Liver (tissue), 9 donors: ENCODE measurements around the gene SMOC2. TPM values are rescaled to one million over a fixed set of nuclear protein-coding genes. Genes with fewer than 3 reads are reported as not detected.

Experiments used
- DNase-seq: peaks from one replicate; pipeline ENCODE4 v3.0.0-alpha.2; 2017; ENCODE audit warnings: low spot score
- H3K27ac ChIP-seq, 2 donors: one replicate each; pipeline ENCODE4 v1.7.0; 2013; ENCODE audit warnings: inconsistent platforms in 2 of 2, low read length in 2 of 2, control low read depth in 1 of 2, low read depth in 1 of 2, mild to moderate bottlenecking in 1 of 2
- H3K27me3 ChIP-seq, 4 donors: one replicate each; pipeline versions ENCODE4 v1.6.1 to v1.7.0; 2013; ENCODE audit warnings: low read length in 3 of 4, inconsistent platforms in 1 of 4, mild to moderate bottlenecking in 1 of 4, moderate library complexity in 1 of 4; ENCODE audit not compliant: control insufficient read depth in 4 of 4, insufficient read depth in 4 of 4
- H3K36me3 ChIP-seq, 4 donors: one replicate each; pipeline versions ENCODE4 v1.6.1 to v1.7.0; 2013; ENCODE audit warnings: low read length in 3 of 4, mild to moderate bottlenecking in 3 of 4, low read depth in 1 of 4, moderate library complexity in 1 of 4; ENCODE audit not compliant: control insufficient read depth in 4 of 4, insufficient read depth in 3 of 4
- H3K4me1 ChIP-seq, 4 donors: one replicate each; pipeline versions ENCODE4 v1.6.1 to v1.7.0; 2013; ENCODE audit warnings: low read length in 3 of 4, mild to moderate bottlenecking in 3 of 4, moderate library complexity in 1 of 4; ENCODE audit not compliant: control insufficient read depth in 4 of 4, insufficient read depth in 4 of 4
- H3K4me3 ChIP-seq, 3 donors: one replicate each; pipeline versions ENCODE4 v1.6.1 to v1.7.0; 2013; ENCODE audit warnings: low read length in 3 of 3, control low read depth in 1 of 3, low read depth in 1 of 3, mild to moderate bottlenecking in 1 of 3
- H3K9ac ChIP-seq, 2 donors: one replicate each; pipeline ENCODE4 v1.7.0; 2013; ENCODE audit warnings: low read length in 2 of 2, mild to moderate bottlenecking in 2 of 2, moderate library complexity in 2 of 2, control low read depth in 1 of 2, low read depth in 1 of 2
- H3K9me3 ChIP-seq, 4 donors: one replicate each; pipeline versions ENCODE4 v1.6.1 to v1.7.0; 2013; ENCODE audit warnings: low read length in 3 of 4; ENCODE audit not compliant: control insufficient read depth in 4 of 4
- EGR1 ChIP-seq, 2 donors: IDR thresholded peaks; 2 replicates each; pipeline ENCODE4 v1.6.1; 2016 to 2018; ENCODE audit warnings: antibody characterized with exemption in 2 of 2, low read depth in 2 of 2
- FOXA1 ChIP-seq: IDR thresholded peaks from 2 replicates; pipeline ENCODE4 v1.6.1; 2016; ENCODE audit warnings: antibody characterized with exemption
- FOXA2 ChIP-seq: IDR thresholded peaks from 2 replicates; pipeline ENCODE4 v1.6.1; 2016; ENCODE audit warnings: antibody characterized with exemption
- GABPA ChIP-seq, 2 donors: IDR thresholded peaks in 1 of 2; conservative IDR thresholded peaks in 1 of 2; 2 replicates each; pipeline ENCODE4 v1.6.1; 2016; ENCODE audit warnings: antibody characterized with exemption in 2 of 2, mild to moderate bottlenecking in 1 of 2, moderate library complexity in 1 of 2
- HNF4A ChIP-seq, 2 donors: conservative IDR thresholded peaks; 2 replicates each; pipeline ENCODE4 v1.6.1; 2016; ENCODE audit warnings: antibody characterized with exemption in 2 of 2, mild to moderate bottlenecking in 2 of 2
- HNF4G ChIP-seq: IDR thresholded peaks from 2 replicates; pipeline ENCODE4 v1.6.1; 2016; ENCODE audit warnings: antibody characterized with exemption
- JUND ChIP-seq, 2 donors: IDR thresholded peaks; 2 replicates each; pipeline ENCODE4 v1.6.1; 2016; ENCODE audit warnings: antibody characterized with exemption in 2 of 2
- NR2F2 ChIP-seq: IDR thresholded peaks from 2 replicates; pipeline ENCODE4 v1.6.1; 2016; ENCODE audit warnings: antibody characterized with exemption
- RAD21 ChIP-seq, 2 donors: IDR thresholded peaks; 2 replicates each; pipeline ENCODE4 v1.6.1; 2016; ENCODE audit warnings: antibody characterized with exemption in 2 of 2, mild to moderate bottlenecking in 2 of 2
- RXRA ChIP-seq, 2 donors: IDR thresholded peaks; 2 replicates each; pipeline ENCODE4 v1.6.1; 2017 to 2018; ENCODE audit warnings: antibody characterized with exemption in 2 of 2, mild to moderate bottlenecking in 1 of 2
- SP1 ChIP-seq: IDR thresholded peaks from 2 replicates; pipeline ENCODE4 v1.6.1; 2018; ENCODE audit warnings: antibody characterized with exemption, mild to moderate bottlenecking
- TAF1 ChIP-seq: conservative IDR thresholded peaks from 2 replicates; pipeline ENCODE4 v1.6.1; 2016; ENCODE audit warnings: antibody characterized with exemption, mild to moderate bottlenecking
- YY1 ChIP-seq: IDR thresholded peaks from 2 replicates; pipeline ENCODE4 v1.6.1; 2016; ENCODE audit warnings: antibody characterized with exemption, mild to moderate bottlenecking
- WGBS: extraction: QIAGEN DNeasy Blood & Tissue Kit; methylation state at CpG from one replicate; pipeline ENCODE4 v1.1.7; 2013; 5-methylcytosine and 5-hydroxymethylcytosine counted together
- polyA plus RNA-seq, 2 donors: library from polyadenylated mRNA; stranded (reverse) in 1 of 2; unstranded in 1 of 2; fragments of 200-250 nt in 1 of 2; fragments of >200 nt in 1 of 2; fragmentation: Nextera tagmentation in 1 of 2; extraction: Ambion mirVana in 1 of 2; gene quantifications; one replicate each; pipeline versions ENCODE4 v1.2.1 to v1.2.3, GENCODE V29; 2013 to 2015
- total RNA-seq, 2 donors: library from RNA; depleted of rRNA; stranded (reverse); fragments of >200 nt; gene quantifications; one replicate each; pipeline ENCODE4 v1.2.3, GENCODE V29; 2014
- TF ChIP-seq, protein P1 (sequence below): IDR thresholded peaks from 2 replicates; pipeline ENCODE4 v1.6.1; 2016; ENCODE audit warnings: antibody characterized with exemption
- TF ChIP-seq, protein P2 (sequence below): fragments of 150-350 bp; IDR thresholded peaks from 2 replicates; pipeline ENCODE4 v1.5.1; 2017; ENCODE audit warnings: improper control_type of control experiment, low read depth, low read length; ENCODE audit not compliant: missing input control
- TF ChIP-seq, protein P3 (sequence below): IDR thresholded peaks from 2 replicates; pipeline ENCODE4 v1.6.1; 2016; ENCODE audit warnings: antibody characterized with exemption
- TF ChIP-seq, protein P4 (sequence below): IDR thresholded peaks from 2 replicates; pipeline ENCODE4 v1.6.1; 2016; ENCODE audit warnings: antibody characterized with exemption, mild to moderate bottlenecking
- TF ChIP-seq, protein P5 (sequence below): IDR thresholded peaks from 2 replicates; pipeline ENCODE4 v1.6.1; 2016; ENCODE audit warnings: antibody characterized with exemption
- donor health status: healthy.
- donor health status: healthy.
- donor health status: healthy.
- donor health status: healthy.
- donor health status: healthy.

SMOC2 gene
- total and polyA plus RNA-seq, 4 donors, result 0.23 to 1.9 (median 1.1) TPM

DNA sequence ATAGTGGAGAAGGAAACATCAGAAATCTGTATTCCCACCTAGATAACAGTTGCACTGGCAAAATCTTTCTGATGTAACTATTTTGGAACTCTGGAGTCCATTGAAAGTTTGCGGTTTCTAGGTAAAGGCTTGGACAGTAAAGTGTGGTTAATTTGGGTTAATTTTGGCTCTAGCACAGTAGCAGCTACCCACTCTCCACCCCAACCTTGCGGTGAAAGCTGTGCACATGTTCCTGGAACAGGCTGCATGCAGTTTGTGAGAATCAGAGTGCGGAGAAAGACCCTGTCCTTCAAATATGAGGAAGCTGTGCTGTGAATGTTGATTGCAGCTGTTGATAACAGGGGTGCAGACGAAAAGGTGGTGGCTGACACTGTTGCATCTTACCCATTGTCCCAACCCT, 38.4 kb downstream of the SMOC2 start:
- Histone ChIP-seq H3K9ac (no peak overlapping the region), H3K36me3 (no peaks in the 10 kb centered on the region), H3K27me3 (no peaks in the 10 kb centered on the region), H3K27ac (no peak overlapping the region), H3K4me3 (no peak overlapping the region), H3K9me3 (peaks cover 0 to 6% (median 0%) of the 10 kb centered on the region in 4 donors), H3K4me1 (peaks cover 0 to 2% (median 0%) of the 10 kb centered on the region in 4 donors)
- no peak for DNase-seq
- TF ChIP-seq HNF4A (conservative IDR thresholded peaks at IDR 0.05) (no peak), FOXA1 (no peak), EGR1 (IDR thresholded peaks at IDR 0.05; ENCODE audit: low read depth in 2 of 2) (no peak), GABPA (IDR thresholded peaks at IDR 0.05 in 1 of 2, conservative IDR thresholded peaks at IDR 0.05 in 1 of 2) (no peak), NR2F2 (no peak), RAD21 (IDR thresholded peaks at IDR 0.05) (no peak), TAF1 (no peak), YY1 (no peak), SP1 (no peak), HNF4G (no peak), JUND (IDR thresholded peaks at IDR 0.05) (no peak), FOXA2 (no peak), RXRA (IDR thresholded peaks at IDR 0.05) (no peak)
- TF ChIP-seq, protein P1, sequence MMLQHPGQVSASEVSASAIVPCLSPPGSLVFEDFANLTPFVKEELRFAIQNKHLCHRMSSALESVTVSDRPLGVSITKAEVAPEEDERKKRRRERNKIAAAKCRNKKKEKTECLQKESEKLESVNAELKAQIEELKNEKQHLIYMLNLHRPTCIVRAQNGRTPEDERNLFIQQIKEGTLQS, result no peak
- TF ChIP-seq, protein P2, sequence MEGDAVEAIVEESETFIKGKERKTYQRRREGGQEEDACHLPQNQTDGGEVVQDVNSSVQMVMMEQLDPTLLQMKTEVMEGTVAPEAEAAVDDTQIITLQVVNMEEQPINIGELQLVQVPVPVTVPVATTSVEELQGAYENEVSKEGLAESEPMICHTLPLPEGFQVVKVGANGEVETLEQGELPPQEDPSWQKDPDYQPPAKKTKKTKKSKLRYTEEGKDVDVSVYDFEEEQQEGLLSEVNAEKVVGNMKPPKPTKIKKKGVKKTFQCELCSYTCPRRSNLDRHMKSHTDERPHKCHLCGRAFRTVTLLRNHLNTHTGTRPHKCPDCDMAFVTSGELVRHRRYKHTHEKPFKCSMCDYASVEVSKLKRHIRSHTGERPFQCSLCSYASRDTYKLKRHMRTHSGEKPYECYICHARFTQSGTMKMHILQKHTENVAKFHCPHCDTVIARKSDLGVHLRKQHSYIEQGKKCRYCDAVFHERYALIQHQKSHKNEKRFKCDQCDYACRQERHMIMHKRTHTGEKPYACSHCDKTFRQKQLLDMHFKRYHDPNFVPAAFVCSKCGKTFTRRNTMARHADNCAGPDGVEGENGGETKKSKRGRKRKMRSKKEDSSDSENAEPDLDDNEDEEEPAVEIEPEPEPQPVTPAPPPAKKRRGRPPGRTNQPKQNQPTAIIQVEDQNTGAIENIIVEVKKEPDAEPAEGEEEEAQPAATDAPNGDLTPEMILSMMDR, result no peak
- TF ChIP-seq, protein P3, sequence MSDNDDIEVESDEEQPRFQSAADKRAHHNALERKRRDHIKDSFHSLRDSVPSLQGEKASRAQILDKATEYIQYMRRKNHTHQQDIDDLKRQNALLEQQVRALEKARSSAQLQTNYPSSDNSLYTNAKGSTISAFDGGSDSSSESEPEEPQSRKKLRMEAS, result no peak
- TF ChIP-seq, protein P4, sequence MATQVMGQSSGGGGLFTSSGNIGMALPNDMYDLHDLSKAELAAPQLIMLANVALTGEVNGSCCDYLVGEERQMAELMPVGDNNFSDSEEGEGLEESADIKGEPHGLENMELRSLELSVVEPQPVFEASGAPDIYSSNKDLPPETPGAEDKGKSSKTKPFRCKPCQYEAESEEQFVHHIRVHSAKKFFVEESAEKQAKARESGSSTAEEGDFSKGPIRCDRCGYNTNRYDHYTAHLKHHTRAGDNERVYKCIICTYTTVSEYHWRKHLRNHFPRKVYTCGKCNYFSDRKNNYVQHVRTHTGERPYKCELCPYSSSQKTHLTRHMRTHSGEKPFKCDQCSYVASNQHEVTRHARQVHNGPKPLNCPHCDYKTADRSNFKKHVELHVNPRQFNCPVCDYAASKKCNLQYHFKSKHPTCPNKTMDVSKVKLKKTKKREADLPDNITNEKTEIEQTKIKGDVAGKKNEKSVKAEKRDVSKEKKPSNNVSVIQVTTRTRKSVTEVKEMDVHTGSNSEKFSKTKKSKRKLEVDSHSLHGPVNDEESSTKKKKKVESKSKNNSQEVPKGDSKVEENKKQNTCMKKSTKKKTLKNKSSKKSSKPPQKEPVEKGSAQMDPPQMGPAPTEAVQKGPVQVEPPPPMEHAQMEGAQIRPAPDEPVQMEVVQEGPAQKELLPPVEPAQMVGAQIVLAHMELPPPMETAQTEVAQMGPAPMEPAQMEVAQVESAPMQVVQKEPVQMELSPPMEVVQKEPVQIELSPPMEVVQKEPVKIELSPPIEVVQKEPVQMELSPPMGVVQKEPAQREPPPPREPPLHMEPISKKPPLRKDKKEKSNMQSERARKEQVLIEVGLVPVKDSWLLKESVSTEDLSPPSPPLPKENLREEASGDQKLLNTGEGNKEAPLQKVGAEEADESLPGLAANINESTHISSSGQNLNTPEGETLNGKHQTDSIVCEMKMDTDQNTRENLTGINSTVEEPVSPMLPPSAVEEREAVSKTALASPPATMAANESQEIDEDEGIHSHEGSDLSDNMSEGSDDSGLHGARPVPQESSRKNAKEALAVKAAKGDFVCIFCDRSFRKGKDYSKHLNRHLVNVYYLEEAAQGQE, result no peak
- TF ChIP-seq, protein P5, sequence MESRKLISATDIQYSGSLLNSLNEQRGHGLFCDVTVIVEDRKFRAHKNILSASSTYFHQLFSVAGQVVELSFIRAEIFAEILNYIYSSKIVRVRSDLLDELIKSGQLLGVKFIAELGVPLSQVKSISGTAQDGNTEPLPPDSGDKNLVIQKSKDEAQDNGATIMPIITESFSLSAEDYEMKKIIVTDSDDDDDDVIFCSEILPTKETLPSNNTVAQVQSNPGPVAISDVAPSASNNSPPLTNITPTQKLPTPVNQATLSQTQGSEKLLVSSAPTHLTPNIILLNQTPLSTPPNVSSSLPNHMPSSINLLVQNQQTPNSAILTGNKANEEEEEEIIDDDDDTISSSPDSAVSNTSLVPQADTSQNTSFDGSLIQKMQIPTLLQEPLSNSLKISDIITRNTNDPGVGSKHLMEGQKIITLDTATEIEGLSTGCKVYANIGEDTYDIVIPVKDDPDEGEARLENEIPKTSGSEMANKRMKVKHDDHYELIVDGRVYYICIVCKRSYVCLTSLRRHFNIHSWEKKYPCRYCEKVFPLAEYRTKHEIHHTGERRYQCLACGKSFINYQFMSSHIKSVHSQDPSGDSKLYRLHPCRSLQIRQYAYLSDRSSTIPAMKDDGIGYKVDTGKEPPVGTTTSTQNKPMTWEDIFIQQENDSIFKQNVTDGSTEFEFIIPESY, result no peak
- 81% methylated on average over 4 of the region's 4 CpGs for WGBS
